HL-60/S4 treated with retinoic acid at 250 ng/mL for 4 days and 3 days (cell line): ENCODE data around the gene GRID2.

Experiments used
- in situ Hi-C: fragments of 300-500 bp; cut with MboI; formaldehyde crosslinking; loops from 2 replicates; pipeline ENCODE4 v1.7.0; 2022; ENCODE audit warnings: low sequenced_read_pairs

Gene GRID2

GRCh38 chr4:92520563-92520962 lies 216.8 kb downstream of the GRID2 start:
- in situ Hi-C loops, result no loop called here

DNA sequence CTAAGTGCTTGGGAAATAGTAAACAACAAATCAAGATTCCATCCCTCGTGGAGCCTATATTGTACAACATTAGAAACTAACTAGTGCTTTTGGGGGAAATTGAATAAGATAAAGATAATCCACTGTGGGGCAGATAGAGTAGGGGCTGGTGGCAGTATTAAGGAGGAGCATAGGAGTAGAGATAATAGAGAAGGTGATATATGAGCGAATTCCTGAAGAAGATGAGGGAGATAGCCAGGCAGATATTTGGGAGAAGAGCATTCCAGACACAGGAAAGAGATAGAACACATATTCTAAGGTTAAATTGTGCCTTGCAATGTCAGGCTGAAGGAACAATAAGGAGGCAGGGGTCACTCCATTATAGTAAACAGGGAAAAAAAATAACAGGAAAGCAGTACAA lies 218.2 kb downstream of the GRID2 start:
- in situ Hi-C loops, result no loop called here

- in situ Hi-C loops, result no loop called here
These were observed 218.6 kb downstream of the GRID2 start for GRCh38 chr4:92522356-92522755.

- in situ Hi-C loops, result no loop called here
These were observed 220.4 kb downstream of the GRID2 start for GRCh38 chr4:92524131-92524530.

- in situ Hi-C loops, result no loop called here
These were observed 224.8 kb downstream of the GRID2 start for GRCh38 chr4:92528541-92528940.

DNA sequence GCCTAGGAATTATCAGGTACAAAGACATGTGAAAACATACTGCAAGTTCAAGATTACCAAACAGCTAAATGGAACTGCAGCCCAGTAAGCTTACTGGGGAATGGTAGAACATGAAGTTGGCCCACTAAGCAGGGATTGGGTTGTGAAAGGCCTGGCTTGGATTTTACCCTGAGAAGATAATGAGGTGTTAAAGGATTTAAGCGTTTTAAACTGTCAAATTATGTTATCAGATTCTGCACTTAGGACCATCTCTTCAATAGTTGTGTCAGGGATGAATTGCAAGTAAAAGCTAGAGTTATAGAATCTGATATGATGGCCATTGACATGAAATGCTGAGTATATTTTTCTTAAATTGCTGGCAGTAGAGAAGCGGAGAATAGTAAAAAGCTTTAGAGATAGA lies 225.7 kb downstream of the GRID2 start:
- in situ Hi-C loops, result no loop called here

- in situ Hi-C loops, result no loop called here
These were observed 231.8 kb downstream of the GRID2 start for GRCh38 chr4:92535599-92535998.

GRCh38 chr4:92551616-92552015 lies 247.8 kb downstream of the GRID2 start:
- in situ Hi-C loops, result no loop called here

GRCh38 chr4:92566269-92566668 lies 262.5 kb downstream of the GRID2 start:
- in situ Hi-C loops, result no loop called here

- in situ Hi-C loops, result no loop called here
These were observed 277.1 kb downstream of the GRID2 start for GRCh38 chr4:92580816-92581215.

DNA sequence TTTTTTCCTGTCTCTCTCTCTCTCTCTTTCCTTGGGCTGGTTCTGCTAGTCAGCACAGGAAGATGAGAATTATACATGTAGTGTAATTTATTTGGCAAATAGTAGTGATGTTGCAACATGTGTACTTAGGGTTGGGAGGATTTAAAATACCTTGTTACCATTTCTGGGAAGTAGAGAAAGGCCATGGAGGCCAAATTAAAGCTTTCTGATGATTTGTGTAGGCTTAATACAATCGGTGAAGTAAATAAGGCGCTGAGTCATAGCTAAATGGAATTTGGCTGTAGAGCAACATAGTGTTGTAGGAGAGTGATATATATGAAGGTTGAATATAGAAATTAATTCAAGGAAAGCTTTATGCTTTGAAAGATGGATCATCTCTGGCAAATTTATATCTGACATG lies 295.3 kb downstream of the GRID2 start:
- in situ Hi-C loops, result no loop called here

DNA sequence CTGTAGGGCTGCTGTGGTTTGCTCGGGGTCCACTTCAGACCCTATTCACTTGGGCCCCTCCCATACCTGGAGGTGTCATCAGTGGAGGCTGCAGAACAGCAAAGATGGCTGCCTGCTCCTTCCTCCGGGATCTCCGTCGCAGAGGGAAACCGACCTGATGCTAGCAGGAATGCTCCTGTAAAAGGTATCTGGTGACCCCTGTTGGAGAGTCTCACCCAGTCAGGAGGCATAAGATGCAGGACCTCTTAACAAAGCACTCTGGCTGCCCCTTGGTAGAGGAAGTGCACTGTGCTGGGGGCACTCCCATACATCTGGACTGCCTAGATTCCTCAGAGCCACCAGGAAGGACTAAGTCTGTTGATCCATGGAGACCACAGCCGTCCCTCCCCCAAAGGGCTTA lies 296.9 kb downstream of the GRID2 start:
- in situ Hi-C loops, result no loop called here

GRCh38 chr4:92606227-92606626 lies 302.5 kb downstream of the GRID2 start:
- in situ Hi-C loops, result no loop called here

GRCh38 chr4:92615049-92615448 lies 311.3 kb downstream of the GRID2 start:
- in situ Hi-C loops, result no loop called here

DNA sequence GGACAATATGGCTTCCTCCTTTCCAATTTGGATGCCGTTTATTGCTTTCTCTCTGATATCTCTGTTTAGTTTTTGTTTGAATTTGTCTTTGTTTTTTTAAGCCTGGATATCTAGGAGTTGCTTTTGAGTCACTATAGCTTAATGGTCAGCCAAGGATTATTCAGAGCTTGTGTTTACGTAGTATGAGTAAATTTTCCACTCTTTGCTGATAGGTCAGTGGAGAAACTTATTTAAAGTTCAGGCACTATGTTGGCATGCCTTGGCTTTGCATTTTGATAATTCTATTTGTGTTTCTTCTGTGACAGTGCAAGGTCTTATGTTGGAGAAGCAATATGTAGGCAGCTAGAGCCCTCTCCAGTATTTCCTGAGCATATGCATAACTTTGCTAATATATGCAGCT lies 315.2 kb downstream of the GRID2 start:
- in situ Hi-C loops, result no loop called here

DNA sequence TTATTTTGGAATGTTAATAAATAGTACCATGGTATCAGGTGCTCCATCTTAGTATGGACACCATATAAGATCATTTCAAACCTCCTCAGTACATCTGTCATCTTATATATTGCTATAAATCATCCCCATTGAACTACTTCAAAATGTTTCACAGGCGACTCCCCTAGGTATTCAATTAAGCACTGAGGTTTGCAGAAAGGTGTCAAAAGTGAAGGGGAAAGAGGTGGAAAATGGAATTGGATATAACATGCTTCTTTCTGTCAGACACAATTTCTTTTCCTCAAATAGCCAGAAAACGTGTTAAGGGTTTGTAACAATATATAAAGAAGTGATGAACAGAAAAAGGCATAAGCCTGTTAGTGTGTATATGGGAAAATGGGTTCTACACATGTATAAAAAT lies 325.5 kb downstream of the GRID2 start:
- in situ Hi-C loops, result no loop called here

DNA sequence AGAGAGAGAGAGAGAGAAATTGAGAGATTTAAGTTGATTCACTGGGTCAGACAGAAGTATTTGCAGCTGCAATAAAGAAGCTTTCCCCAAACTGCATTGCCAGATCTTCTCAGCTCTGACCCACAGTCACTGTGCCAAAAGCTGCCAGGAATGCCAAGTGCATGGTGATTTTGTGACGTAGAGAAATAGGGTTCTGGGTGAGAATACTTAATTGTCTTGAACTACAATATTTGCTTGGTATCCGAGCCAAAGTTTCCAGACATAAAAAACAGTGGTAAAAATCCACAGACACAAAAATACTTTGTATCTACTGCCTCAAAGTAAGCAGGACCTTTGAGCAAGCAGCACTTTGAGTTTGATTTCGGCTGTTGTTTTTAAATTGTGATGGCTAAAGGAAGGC lies 331.1 kb downstream of the GRID2 start:
- in situ Hi-C loops, result no loop called here

GRCh38 chr4:92636038-92636806 lies 332.5 kb downstream of the GRID2 start:
- in situ Hi-C loops, result no loop called here

DNA sequence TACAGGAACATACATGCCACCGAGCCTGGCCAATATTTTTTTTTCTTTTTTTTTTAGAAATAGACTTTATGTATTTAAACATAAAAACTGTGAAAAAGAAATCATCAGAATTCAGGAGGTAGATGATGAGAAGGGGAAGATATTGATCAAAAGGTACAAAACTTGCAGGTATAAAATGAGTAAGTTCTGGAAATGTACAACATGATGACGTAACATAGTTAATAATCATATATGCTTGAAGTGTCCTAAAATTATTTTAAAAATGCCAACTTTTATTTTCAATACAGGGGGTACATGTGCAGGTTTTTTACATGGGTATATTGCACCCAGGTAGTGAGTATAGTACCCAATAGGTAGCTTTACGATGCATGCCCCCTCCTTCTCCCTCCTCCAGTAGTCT lies 337.6 kb downstream of the GRID2 start:
- in situ Hi-C loops, result no loop called here

- in situ Hi-C loops, result no loop called here
These were observed 343.1 kb downstream of the GRID2 start for GRCh38 chr4:92646826-92647225.

DNA sequence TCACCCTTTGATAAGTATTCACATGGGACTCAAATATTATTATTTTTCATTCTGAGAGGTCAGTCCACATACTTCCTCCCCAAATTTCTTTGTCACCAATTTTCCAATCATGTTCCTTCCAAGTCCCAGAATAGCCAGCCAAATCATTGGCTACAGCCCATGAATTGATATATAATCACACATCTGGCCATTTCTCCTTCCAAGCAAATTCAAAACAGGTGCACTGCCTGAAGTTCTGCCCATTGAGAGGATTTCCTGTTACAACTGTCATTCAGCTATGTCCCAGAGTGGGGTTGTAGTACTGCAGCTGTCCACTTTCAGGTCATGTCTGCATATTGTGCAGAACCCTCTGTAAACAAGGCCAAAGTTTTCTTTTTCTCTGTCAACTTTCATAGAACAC lies 347.8 kb downstream of the GRID2 start:
- in situ Hi-C loops, result no loop called here

- in situ Hi-C loops, result no loop called here
These were observed 350.3 kb downstream of the GRID2 start for GRCh38 chr4:92654084-92654483.

DNA sequence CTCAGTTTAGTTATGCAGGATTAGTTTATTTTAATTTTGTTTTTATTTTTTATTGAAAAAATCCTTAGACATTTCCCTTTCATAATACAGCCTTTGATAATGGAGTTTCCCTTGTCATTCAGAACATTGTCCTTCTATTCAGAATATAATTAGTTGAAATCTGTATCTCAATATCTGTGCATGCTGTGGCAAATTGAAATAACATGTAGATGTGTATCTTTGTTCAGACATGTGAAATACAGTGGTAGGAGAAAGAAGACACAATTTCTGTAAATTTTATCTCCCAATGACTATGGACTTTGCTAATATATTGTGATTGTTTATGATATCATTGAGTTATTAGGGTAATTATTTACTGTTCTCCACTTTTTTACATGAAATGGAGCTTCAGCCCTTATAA lies 353.9 kb downstream of the GRID2 start:
- in situ Hi-C loops, result no loop called here
